Natural killer cell (primary cell): ENCODE data around the gene RALGDS. TPM values are rescaled to one million over a fixed set of nuclear protein-coding genes. Genes with fewer than 3 reads are reported as not detected.

Experiments
- ATAC-seq, 3 donors: fragments of 150-1000 bp in 2 of 3; fragments of 200-7000 bp in 1 of 3; cut with Tn5 transposase; 1 replicate in 1 of 3; 2 replicates in 2 of 3; pipeline ENCODE4 v1.10.0; 2021; ENCODE audit warnings: mild to moderate bottlenecking in 2 of 3, moderate library complexity in 2 of 3
- DNase-seq, 2 donors: peaks; one replicate each; pipeline versions ENCODE4 v3.0.0 to v3.0.0-alpha.2; 2013 to 2021; ENCODE audit warnings: mixed read lengths in 1 of 2
- H3K27ac ChIP-seq: one replicate; pipeline ENCODE4 v1.5.1; 2013; ENCODE audit warnings: mild to moderate bottlenecking, low read length
- H3K27me3 ChIP-seq: one replicate; pipeline ENCODE4 v1.6.1; 2013; ENCODE audit warnings: low read length; ENCODE audit not compliant: control insufficient read depth, insufficient read depth
- H3K36me3 ChIP-seq: one replicate; pipeline ENCODE4 v1.6.1; 2013; ENCODE audit warnings: low read length; ENCODE audit not compliant: control insufficient read depth, insufficient read depth
- H3K4me1 ChIP-seq: one replicate; pipeline ENCODE4 v1.6.1; 2013; ENCODE audit warnings: low read length; ENCODE audit not compliant: control insufficient read depth, insufficient read depth
- H3K4me3 ChIP-seq: one replicate; pipeline ENCODE4 v1.5.1; 2013; ENCODE audit warnings: low read length
- H3K9me3 ChIP-seq: one replicate; pipeline ENCODE4 v1.6.1; 2013; ENCODE audit warnings: low read length; ENCODE audit not compliant: control insufficient read depth, insufficient read depth
- H3K27ac Mint-ChIP-seq, 2 donors: one replicate each; pipeline ENCODE4 v1.8.0; 2022; ENCODE audit warnings: mild to moderate bottlenecking in 2 of 2, mixed read lengths in 2 of 2, moderate library complexity in 1 of 2
- H3K27me3 Mint-ChIP-seq, 2 donors: one replicate each; pipeline ENCODE4 v1.8.0; 2022; ENCODE audit warnings: low read depth in 2 of 2, mixed read lengths in 2 of 2
- H3K36me3 Mint-ChIP-seq: one replicate; pipeline ENCODE4 v1.8.0; 2022; ENCODE audit warnings: mixed read lengths
- H3K4me1 Mint-ChIP-seq, 2 donors: one replicate each; pipeline ENCODE4 v1.8.0; 2022; ENCODE audit warnings: mixed read lengths in 2 of 2
- H3K4me3 Mint-ChIP-seq: one replicate; pipeline ENCODE4 v1.8.0; 2022; ENCODE audit warnings: mild to moderate bottlenecking, moderate library complexity, mixed read lengths
- H3K9me3 Mint-ChIP-seq, 2 donors: one replicate each; pipeline ENCODE4 v1.8.0; 2022; ENCODE audit warnings: mixed read lengths in 2 of 2
- WGBS: methylation state at CpG from one replicate; pipeline ENCODE4 v1.1.7; 2013; ENCODE audit warnings: missing lambda C conversion rate; ENCODE audit not compliant: insufficient coverage; 5-methylcytosine and 5-hydroxymethylcytosine counted together
- intact Hi-C: fragments of 100-400 bp; cut with micrococcal nuclease; formaldehyde crosslinking; loops from one replicate; pipeline ENCODE4 v1.14.2; 2022
- total RNA-seq, 4 donors: library from RNA; stranded (reverse); fragments of 120-200 nt in 1 of 4; gene quantifications; one replicate each; pipeline versions ENCODE4 v1.2.3 to v1.2.4, GENCODE V29; 2013 to 2022
- TF ChIP-seq, protein P1 (sequence below): fragments of 200-600 bp; IDR thresholded peaks from one replicate; pipeline ENCODE4 v1.8.0; 2022; ENCODE audit warnings: antibody characterized with exemption

The RALGDS gene
- total RNA-seq, 3 donors from 2014 or later (not counting 1 experiment from before 2014, with no cell fraction given) = 206 to 250 (median 208) TPM

GRCh38 chr9:133115604-133116345 is 5.3 kb downstream of the RALGDS start:
- ATAC-seq (no peak), DNase-seq (peak in 1 of 2 donors; percentile 64)
- Mint-ChIP-seq H3K9me3 (no peaks in the 10 kb centered on the region), H3K27ac (peak overlapping the region; percentile 94 to 97), H3K27me3 (no peaks in the 10 kb centered on the region), H3K4me1 (peaks cover 52 to 62% of the 10 kb centered on the region in 2 donors), H3K36me3 (no peaks in the 10 kb centered on the region), H3K4me3 (peak overlapping the region; percentile 37)
- H3K4me3 ChIP-seq = no peak overlapping the region
- peaks cover 10% of the 10 kb centered on the region for H3K36me3 ChIP-seq
- no peak overlapping the region for H3K27ac ChIP-seq
- WGBS = 79% methylated on average over 32 of the region's 32 CpGs
- no peaks in the 10 kb centered on the region for H3K9me3 ChIP-seq
- H3K27me3 ChIP-seq = no peaks in the 10 kb centered on the region
- H3K4me1 ChIP-seq = peaks cover 88% of the 10 kb centered on the region
- intact Hi-C loops = no loop called here
- TF ChIP-seq, protein P1, sequence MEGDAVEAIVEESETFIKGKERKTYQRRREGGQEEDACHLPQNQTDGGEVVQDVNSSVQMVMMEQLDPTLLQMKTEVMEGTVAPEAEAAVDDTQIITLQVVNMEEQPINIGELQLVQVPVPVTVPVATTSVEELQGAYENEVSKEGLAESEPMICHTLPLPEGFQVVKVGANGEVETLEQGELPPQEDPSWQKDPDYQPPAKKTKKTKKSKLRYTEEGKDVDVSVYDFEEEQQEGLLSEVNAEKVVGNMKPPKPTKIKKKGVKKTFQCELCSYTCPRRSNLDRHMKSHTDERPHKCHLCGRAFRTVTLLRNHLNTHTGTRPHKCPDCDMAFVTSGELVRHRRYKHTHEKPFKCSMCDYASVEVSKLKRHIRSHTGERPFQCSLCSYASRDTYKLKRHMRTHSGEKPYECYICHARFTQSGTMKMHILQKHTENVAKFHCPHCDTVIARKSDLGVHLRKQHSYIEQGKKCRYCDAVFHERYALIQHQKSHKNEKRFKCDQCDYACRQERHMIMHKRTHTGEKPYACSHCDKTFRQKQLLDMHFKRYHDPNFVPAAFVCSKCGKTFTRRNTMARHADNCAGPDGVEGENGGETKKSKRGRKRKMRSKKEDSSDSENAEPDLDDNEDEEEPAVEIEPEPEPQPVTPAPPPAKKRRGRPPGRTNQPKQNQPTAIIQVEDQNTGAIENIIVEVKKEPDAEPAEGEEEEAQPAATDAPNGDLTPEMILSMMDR = no peak

GRCh38 chr9:133114886-133115603 is 6.0 kb downstream of the RALGDS start:
- intact Hi-C loops = no loop called here
- Mint-ChIP-seq H3K4me1 (peaks cover 55 to 64% of the 10 kb centered on the region in 2 donors), H3K36me3 (no peaks in the 10 kb centered on the region), H3K27ac (peak overlapping the region; percentile 94 to 97), H3K4me3 (peak overlapping the region; percentile 80), H3K9me3 (no peaks in the 10 kb centered on the region), H3K27me3 (no peaks in the 10 kb centered on the region)
- ATAC-seq = no peak
- H3K27me3 ChIP-seq = no peaks in the 10 kb centered on the region
- 71% methylated on average over 19 of the region's 19 CpGs for WGBS
- TF ChIP-seq, protein P1 = no peak
- peaks cover 16% of the 10 kb centered on the region for H3K36me3 ChIP-seq
- H3K4me1 ChIP-seq = peaks cover 82% of the 10 kb centered on the region
- no peak overlapping the region for H3K4me3 ChIP-seq
- no peaks in the 10 kb centered on the region for H3K9me3 ChIP-seq
- no peak for DNase-seq
- H3K27ac ChIP-seq = peak overlapping the region; percentile 81

DNA sequence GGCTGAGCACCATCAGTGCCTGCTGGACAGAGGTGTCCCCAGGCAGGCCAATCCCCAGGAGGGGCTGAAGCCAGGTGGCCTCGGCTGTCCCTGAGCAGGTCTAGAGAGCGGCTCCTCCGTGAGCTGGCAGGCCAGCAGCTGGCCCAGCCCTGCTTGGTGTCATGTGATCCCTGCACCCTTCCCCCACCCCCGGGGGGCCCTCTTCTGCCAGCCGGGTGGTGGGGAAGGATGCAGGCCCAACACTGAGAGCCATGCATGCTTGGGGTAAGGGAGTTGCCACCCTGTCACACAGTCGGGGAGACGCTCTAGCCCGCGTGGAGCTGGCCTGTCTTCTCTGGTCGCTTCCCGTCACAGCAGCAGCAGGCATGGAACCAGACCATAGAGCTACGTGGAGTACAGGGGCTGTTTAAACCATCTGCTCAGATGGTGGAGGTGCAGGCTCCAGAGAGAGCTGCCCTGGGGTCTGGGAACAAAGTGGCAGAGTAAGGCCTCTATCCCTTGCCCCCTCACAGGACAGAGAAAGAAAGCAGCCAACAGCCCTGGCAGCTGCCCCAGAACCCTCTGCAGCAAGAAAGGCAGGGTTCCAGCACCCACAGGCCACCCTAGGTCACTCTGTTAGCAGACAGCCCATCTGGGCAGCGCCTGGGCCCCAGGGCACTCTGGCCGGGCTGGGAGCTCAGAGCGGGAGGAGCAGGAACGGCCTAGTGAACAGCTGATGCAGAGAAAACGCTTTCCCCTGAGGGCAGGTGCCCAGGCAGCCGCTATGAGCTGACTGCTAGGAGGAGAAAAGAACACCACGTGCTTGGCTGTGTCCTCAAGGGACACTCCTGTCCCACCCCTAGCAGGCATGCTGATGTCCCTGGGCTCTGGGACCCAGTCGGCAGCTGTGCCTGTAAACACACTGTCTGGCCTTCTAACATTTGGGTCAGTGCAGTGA is 6.8 kb downstream of the RALGDS start:
- Mint-ChIP-seq H3K36me3 (no peaks in the 10 kb centered on the region), H3K27me3 (no peaks in the 10 kb centered on the region), H3K9me3 (no peaks in the 10 kb centered on the region), H3K4me1 (peaks cover 57 to 66% of the 10 kb centered on the region in 2 donors), H3K27ac (peak overlapping the region; percentile 94 to 97), H3K4me3 (peak overlapping the region; percentile 80)
- peak in 1 of 2 donors; percentile 37 for DNase-seq
- H3K27ac ChIP-seq = peak overlapping the region; percentile 81
- peaks cover 74% of the 10 kb centered on the region for H3K4me1 ChIP-seq
- WGBS = 51% methylated on average over 20 of the region's 20 CpGs
- H3K27me3 ChIP-seq = no peaks in the 10 kb centered on the region
- intact Hi-C loops = loop anchor here (2.0 kb wide), 1 partner anchor 31 kb away; no protein-coding TSS in a partner anchor
- TF ChIP-seq, protein P1 = no peak
- ATAC-seq = peak; percentile 3 to 11 (median 4)
- no peaks in the 10 kb centered on the region for H3K9me3 ChIP-seq
- no peak overlapping the region for H3K4me3 ChIP-seq
- H3K36me3 ChIP-seq = peaks cover 24% of the 10 kb centered on the region
